Suprapubic skin (tissue), 4 donors: Measurements from ENCODE around the gene KIF5A. TPM values are rescaled to one million over a fixed set of nuclear protein-coding genes. Genes with fewer than 3 reads are reported as not detected.

Experiments
- DNase-seq, 2 donors: peaks; one replicate each; pipeline ENCODE4 v3.0.0-alpha.2; 2019; ENCODE audit warnings: low spot score in 2 of 2
- H3K27ac ChIP-seq: fragments of 200-600 bp; sonication (generic); one replicate; pipeline ENCODE4 v1.5.1; 2019
- H3K27me3 ChIP-seq: fragments of 200-600 bp; sonication (generic); one replicate; pipeline ENCODE4 v1.5.1; 2019
- H3K36me3 ChIP-seq: fragments of 200-600 bp; sonication (generic); one replicate; pipeline ENCODE4 v1.5.1; 2019
- H3K4me1 ChIP-seq: fragments of 200-600 bp; sonication (generic); one replicate; pipeline ENCODE4 v1.5.1; 2019
- H3K4me3 ChIP-seq: fragments of 200-600 bp; sonication (generic); one replicate; pipeline ENCODE4 v1.5.1; 2019; ENCODE audit warnings: mild to moderate bottlenecking
- H3K9me3 ChIP-seq: fragments of 200-600 bp; sonication (generic); one replicate; pipeline ENCODE4 v1.5.1; 2019
- EP300 ChIP-seq: sonication (generic); formaldehyde crosslinking; IDR thresholded peaks from one replicate; pipeline ENCODE4 v1.6.1; 2017; ENCODE audit warnings: antibody characterized with exemption
- POLR2A ChIP-seq, 2 donors: fragments of 450-650 bp; IDR thresholded peaks; one replicate each; pipeline ENCODE4 v1.6.1; 2017; ENCODE audit warnings: antibody characterized with exemption in 2 of 2, mild to moderate bottlenecking in 2 of 2, moderate library complexity in 2 of 2
- POLR2AphosphoS5 ChIP-seq, 3 donors: sonication (generic); formaldehyde crosslinking; IDR thresholded peaks; one replicate each; pipeline ENCODE4 v1.6.1; 2017; ENCODE audit warnings: antibody characterized with exemption in 3 of 3
- WGBS: methylation state at CpG from one replicate; pipeline ENCODE4 v1.1.5; 2018; 5-methylcytosine and 5-hydroxymethylcytosine counted together
- total RNA-seq, 4 donors: library from RNA; depleted of rRNA; stranded (reverse); fragments of >200 nt; gene quantifications; one replicate each; pipeline ENCODE4 v1.1.0, GENCODE V29; 2016
- TF ChIP-seq, protein P1 (sequence below), 2 donors: fragments of 200-600 bp in 1 of 2; fragments of 450-650 bp in 1 of 2; sonication (generic) in 1 of 2; IDR thresholded peaks; one replicate each; pipeline ENCODE4 v1.5.1; 2016 to 2019; ENCODE audit warnings: antibody characterized with exemption in 2 of 2, mild to moderate bottlenecking in 1 of 2, moderate library complexity in 1 of 2

KIF5A gene
- total RNA-seq, 4 donors from 2014 or later: 0.08 to 0.23 TPM; not detected in 2

DNA sequence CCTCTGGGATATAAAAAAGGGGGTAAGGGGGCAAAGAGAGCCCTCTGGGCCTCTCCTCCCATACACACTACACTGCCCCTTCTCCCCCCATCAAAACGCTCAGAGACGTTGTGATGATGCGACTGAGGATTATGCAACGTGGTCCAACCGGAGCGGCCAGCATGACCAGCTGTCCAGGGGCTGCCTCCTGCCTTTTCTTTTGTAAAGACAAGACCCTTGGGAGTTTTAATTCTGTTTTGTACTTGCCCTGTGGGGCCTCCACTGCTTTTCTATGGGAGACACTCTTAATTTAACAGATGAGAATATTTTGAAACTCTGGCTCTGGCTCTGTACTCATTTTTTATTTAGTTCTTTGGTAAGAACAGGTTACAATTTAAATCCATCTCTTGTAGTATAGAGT lies 20.0 kb upstream of the KIF5A start:
- Histone ChIP-seq H3K27me3 (no peaks in the 10 kb centered on the region), H3K4me1 (peaks cover 11% of the 10 kb centered on the region), H3K9me3 (no peaks in the 10 kb centered on the region), H3K36me3 (peaks cover 98% of the 10 kb centered on the region), H3K27ac (no peak overlapping the region), H3K4me3 (no peak overlapping the region)
- TF ChIP-seq POLR2AphosphoS5 (IDR thresholded peaks at IDR 0.05) (no peak), EP300 (no peak), POLR2A (IDR thresholded peaks at IDR 0.05) (no peak)
- TF ChIP-seq, protein P1, sequence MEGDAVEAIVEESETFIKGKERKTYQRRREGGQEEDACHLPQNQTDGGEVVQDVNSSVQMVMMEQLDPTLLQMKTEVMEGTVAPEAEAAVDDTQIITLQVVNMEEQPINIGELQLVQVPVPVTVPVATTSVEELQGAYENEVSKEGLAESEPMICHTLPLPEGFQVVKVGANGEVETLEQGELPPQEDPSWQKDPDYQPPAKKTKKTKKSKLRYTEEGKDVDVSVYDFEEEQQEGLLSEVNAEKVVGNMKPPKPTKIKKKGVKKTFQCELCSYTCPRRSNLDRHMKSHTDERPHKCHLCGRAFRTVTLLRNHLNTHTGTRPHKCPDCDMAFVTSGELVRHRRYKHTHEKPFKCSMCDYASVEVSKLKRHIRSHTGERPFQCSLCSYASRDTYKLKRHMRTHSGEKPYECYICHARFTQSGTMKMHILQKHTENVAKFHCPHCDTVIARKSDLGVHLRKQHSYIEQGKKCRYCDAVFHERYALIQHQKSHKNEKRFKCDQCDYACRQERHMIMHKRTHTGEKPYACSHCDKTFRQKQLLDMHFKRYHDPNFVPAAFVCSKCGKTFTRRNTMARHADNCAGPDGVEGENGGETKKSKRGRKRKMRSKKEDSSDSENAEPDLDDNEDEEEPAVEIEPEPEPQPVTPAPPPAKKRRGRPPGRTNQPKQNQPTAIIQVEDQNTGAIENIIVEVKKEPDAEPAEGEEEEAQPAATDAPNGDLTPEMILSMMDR (IDR thresholded peaks at IDR 0.05): no peak
- 70% methylated on average over 6 of the region's 6 CpGs for WGBS
- no peak for DNase-seq

DNA sequence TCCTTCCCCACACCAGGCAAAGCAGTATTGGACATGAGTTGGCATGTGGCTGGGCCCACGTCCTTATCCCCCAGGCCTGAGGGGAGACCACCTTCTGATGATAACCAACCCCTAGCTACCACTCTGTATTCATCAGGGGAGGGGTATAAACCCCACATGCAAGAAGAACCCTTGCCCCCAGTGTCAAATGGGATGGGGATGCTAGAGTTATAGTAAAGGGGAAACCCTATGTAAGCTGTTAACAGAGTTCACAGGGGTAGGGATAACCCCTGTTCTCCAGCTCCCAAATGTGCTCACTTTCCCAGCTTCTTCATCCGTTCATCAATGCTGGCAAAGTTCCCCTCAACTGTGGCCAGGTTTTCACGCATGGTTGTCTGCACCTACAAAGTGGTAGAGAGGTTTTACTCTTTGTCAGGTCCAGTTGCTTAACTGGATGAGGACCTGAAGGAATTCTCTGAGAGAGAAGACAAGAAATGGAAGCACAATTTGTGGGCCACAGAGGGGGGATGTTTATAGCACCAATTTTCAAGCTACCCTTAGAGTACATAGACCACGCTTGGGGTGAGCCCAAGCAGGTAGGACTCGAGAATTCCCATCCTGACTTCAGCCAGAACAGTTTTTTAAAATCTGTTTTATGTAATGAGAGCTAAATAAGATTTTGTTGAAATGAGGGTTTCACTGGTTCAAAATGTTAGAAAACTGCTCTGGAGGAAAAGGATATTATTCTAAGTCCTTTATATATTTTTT lies 19.3 kb upstream of the KIF5A start:
- H3K4me1 ChIP-seq: peaks cover 3% of the 10 kb centered on the region
- TF ChIP-seq, protein P1 (IDR thresholded peaks at IDR 0.05): no peak
- no peak for TF ChIP-seq EP300
- no peak for TF ChIP-seq POLR2A (IDR thresholded peaks at IDR 0.05)
- TF ChIP-seq POLR2AphosphoS5 (IDR thresholded peaks at IDR 0.05): no peak
- H3K27me3 ChIP-seq: no peaks in the 10 kb centered on the region
- peaks cover 100% of the 10 kb centered on the region for H3K36me3 ChIP-seq
- DNase-seq: no peak
- H3K9me3 ChIP-seq: no peaks in the 10 kb centered on the region
- H3K27ac ChIP-seq: no peak overlapping the region
- H3K4me3 ChIP-seq: no peak overlapping the region
- WGBS: 78% methylated on average over 5 of the region's 5 CpGs

DNA sequence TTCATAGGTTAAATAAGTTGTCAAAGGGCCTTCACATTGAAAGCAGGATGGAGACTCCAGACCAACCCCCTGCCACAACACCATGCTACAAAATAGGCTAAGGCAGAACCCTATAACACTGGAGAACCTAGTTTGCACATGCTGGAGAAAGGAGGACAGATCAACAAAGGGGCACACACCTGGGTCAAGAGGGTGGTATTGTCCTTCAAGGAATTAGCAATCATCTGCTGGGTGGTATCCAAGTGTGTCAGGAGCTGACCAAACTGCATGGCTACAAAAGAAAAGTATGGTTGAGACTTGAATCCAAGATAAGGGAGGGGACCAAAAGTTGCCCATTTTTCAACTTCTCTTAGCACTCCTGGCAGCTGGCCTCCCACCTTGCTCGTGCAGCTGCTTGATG lies 18.0 kb upstream of the KIF5A start:
- no peaks in the 10 kb centered on the region for H3K9me3 ChIP-seq
- H3K4me1 ChIP-seq: no peaks in the 10 kb centered on the region
- H3K27ac ChIP-seq: no peak overlapping the region
- H3K27me3 ChIP-seq: no peaks in the 10 kb centered on the region
- TF ChIP-seq, protein P1 (IDR thresholded peaks at IDR 0.05): no peak
- TF ChIP-seq POLR2AphosphoS5 (IDR thresholded peaks at IDR 0.05): no peak
- no peak for TF ChIP-seq EP300
- no peak for TF ChIP-seq POLR2A (IDR thresholded peaks at IDR 0.05)
- no CpG with 5 or more reads among the region's 1 CpG for WGBS
- H3K36me3 ChIP-seq: peaks cover 96% of the 10 kb centered on the region
- DNase-seq: no peak
- H3K4me3 ChIP-seq: no peak overlapping the region

DNA sequence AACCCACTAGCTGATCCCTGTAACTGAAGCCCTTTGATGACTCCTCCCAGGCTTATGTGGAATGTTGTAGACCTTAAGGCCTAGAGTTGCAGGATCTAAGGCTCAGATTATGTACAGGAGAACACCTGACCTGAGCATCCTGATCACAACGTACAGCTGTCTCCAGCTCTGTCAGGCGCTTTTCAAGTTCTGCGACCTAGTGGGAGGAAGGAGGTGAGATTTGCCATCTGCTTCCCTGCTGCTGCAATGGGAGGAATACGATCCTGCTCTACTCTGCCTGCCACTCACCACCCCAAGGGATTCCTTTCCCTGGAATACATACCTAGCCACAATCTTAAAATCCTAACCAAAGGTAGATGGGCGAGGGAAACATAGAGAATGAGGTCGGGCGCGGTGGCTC lies 16.7 kb upstream of the KIF5A start:
- 96% methylated on average over 8 of the region's 8 CpGs for WGBS
- DNase-seq: no peak
- Histone ChIP-seq H3K27ac (no peak overlapping the region), H3K27me3 (no peaks in the 10 kb centered on the region), H3K4me3 (no peak overlapping the region), H3K9me3 (no peaks in the 10 kb centered on the region), H3K36me3 (peaks cover 92% of the 10 kb centered on the region), H3K4me1 (no peaks in the 10 kb centered on the region)
- TF ChIP-seq POLR2A (IDR thresholded peaks at IDR 0.05): no peak
- TF ChIP-seq POLR2AphosphoS5 (IDR thresholded peaks at IDR 0.05): no peak
- TF ChIP-seq, protein P1 (IDR thresholded peaks at IDR 0.05): no peak
- no peak for TF ChIP-seq EP300

DNA sequence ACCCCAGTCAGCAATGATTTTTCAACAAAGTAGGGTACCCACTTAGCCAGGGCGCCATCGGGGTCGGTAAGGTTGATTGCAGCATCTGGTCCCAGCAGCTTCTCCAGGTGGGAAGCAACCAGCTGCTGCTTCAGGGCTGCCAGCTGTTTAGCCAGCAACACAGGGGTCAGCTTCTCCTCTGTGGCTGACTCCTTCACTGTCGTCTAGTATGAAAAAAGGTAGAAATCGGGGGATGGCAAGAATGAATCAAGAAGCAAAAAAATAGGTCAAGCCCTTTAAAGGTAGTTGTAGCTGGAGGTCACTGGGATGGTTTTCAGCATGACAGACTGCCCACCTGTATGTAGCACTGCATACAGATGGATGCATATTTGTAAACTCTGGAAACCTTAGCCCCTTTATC lies 15.6 kb upstream of the KIF5A start:
- H3K4me1 ChIP-seq: no peaks in the 10 kb centered on the region
- H3K4me3 ChIP-seq: no peak overlapping the region
- no peak for TF ChIP-seq EP300
- TF ChIP-seq POLR2A (IDR thresholded peaks at IDR 0.05): no peak
- TF ChIP-seq POLR2AphosphoS5 (IDR thresholded peaks at IDR 0.05): no peak
- TF ChIP-seq, protein P1 (IDR thresholded peaks at IDR 0.05): no peak
- no peak for DNase-seq
- no peaks in the 10 kb centered on the region for H3K27me3 ChIP-seq
- 98% methylated on average over 5 of the region's 5 CpGs for WGBS
- peaks cover 90% of the 10 kb centered on the region for H3K36me3 ChIP-seq
- no peaks in the 10 kb centered on the region for H3K9me3 ChIP-seq
- no peak overlapping the region for H3K27ac ChIP-seq
